Upper lobe of left lung (tissue), 4 donors: ENCODE data around the gene CCDC183.

ENCODE experiments used
- CTCF ChIP-seq, 6 experiments: fragments of 450-650 bp in 4 of 6; fragments of 200-600 bp in 2 of 6; sonication (generic) in 2 of 6; IDR thresholded peaks; one replicate each; pipeline ENCODE4 v1.5.1; 2016 to 2019; ENCODE audit warnings: antibody characterized with exemption in 6 of 6
- POLR2AphosphoS5 ChIP-seq, 2 donors: sonication (generic); formaldehyde crosslinking; IDR thresholded peaks; one replicate each; pipeline ENCODE4 v1.5.1; 2017; ENCODE audit warnings: antibody characterized with exemption in 2 of 2

GRCh38 chr9:136849038-136849959, 53.2 kb downstream of the CCDC183 start, which contains the start of gene PHPT1:
- peak in 2 of 6 experiments; percentile 6 to 9 for TF ChIP-seq CTCF (IDR thresholded peaks at IDR 0.05)
- peak; percentile 87 to 89 for TF ChIP-seq POLR2AphosphoS5 (IDR thresholded peaks at IDR 0.05)
